GM21390 (cell line): ENCODE measurements around the gene VMP1.
"Not testable (repeated sequence)": the region's sequence is repeated elsewhere in the genome, so short reads cannot be mapped to it uniquely, and the experiment has no call there.

ENCODE experiments used
- ATAC-seq: cut with Tn5 transposase; IDR thresholded peaks from one replicate; pipeline ENCODE4 v1.9.1; 2021; ENCODE audit not compliant: unreplicated experiment

Gene VMP1

GRCh38 chr17:59838052-59838916, 130.8 kb downstream of the VMP1 start:
- ATAC-seq: no peak

- ATAC-seq: no peak
Measured at GRCh38 chr17:59839651-59840328, 132.3 kb downstream of the VMP1 start.

GRCh38 chr17:59840329-59841090, 133.1 kb downstream of the VMP1 start:
- no peak for ATAC-seq

- ATAC-seq: not testable (repeated sequence)
Measured at GRCh38 chr17:59841091-59841881, 133.8 kb downstream of the VMP1 start.

- not testable (repeated sequence) for ATAC-seq
Measured at GRCh38 chr17:59841882-59842263, 134.4 kb downstream of the VMP1 start.

- no peak for ATAC-seq
Measured at GRCh38 chr17:59842901-59843652, 135.6 kb downstream of the VMP1 start.

- no peak for ATAC-seq
Measured at GRCh38 chr17:59844884-59845594, 137.6 kb downstream of the VMP1 start.

- ATAC-seq: no peak
Measured at GRCh38 chr17:59845595-59846393, 138.3 kb downstream of the VMP1 start.

GRCh38 chr17:59846394-59847165, 139.1 kb downstream of the VMP1 start:
- peak; percentile 50 for ATAC-seq

- ATAC-seq: no peak
Measured at GRCh38 chr17:59848385-59848668, 140.9 kb downstream of the VMP1 start.

GRCh38 chr17:59848778-59849177, 141.3 kb downstream of the VMP1 start:
- peak; percentile 50 for ATAC-seq

- not testable (repeated sequence) for ATAC-seq
Measured at GRCh38 chr17:59850311-59850710, 142.9 kb downstream of the VMP1 start.

GRCh38 chr17:59851439-59852375, 144.3 kb downstream of the VMP1 start:
- ATAC-seq: no peak

GRCh38 chr17:59852847-59853167, 145.4 kb downstream of the VMP1 start:
- not testable (repeated sequence) for ATAC-seq

- ATAC-seq: no peak
Measured at GRCh38 chr17:59853168-59853918, 145.9 kb downstream of the VMP1 start.
